H9 (cell line): Measurements from ENCODE around the gene GADD45A. TPM values are rescaled to one million over a fixed set of nuclear protein-coding genes. Genes with fewer than 3 reads are reported as not detected.

Experiments used
- DNase-seq: peaks from one replicate; pipeline ENCODE4 v3.0.0-alpha.2; 2017
- H2AFZ ChIP-seq: one replicate; pipeline ENCODE4 v1.6.1; 2013; ENCODE audit warnings: mild to moderate bottlenecking, low read length, control low read depth, moderate library complexity
- H2AK5ac ChIP-seq: 2 replicates; pipeline ENCODE4 v1.6.1; 2013; ENCODE audit warnings: low read length, control low read depth, mixed read lengths; ENCODE audit not compliant: insufficient read length
- H2BK120ac ChIP-seq: one replicate; pipeline ENCODE4 v1.6.1; 2013; ENCODE audit warnings: low read depth, mild to moderate bottlenecking, low read length, control low read depth, inconsistent platforms; ENCODE audit not compliant: poor library complexity, severe bottlenecking
- H2BK12ac ChIP-seq: 2 replicates; pipeline ENCODE4 v1.6.1; 2013; ENCODE audit warnings: low read length, control low read depth, mixed read lengths, low read depth; ENCODE audit not compliant: insufficient read length
- H2BK15ac ChIP-seq: 2 replicates; pipeline ENCODE4 v1.6.1; 2013; ENCODE audit warnings: low read depth, low read length, control low read depth
- H2BK20ac ChIP-seq: one replicate; pipeline ENCODE4 v1.6.1; 2013; ENCODE audit warnings: low read depth, mild to moderate bottlenecking, low read length, control low read depth, inconsistent platforms; ENCODE audit not compliant: poor library complexity, severe bottlenecking
- H2BK5ac ChIP-seq: 2 replicates; pipeline ENCODE4 v1.6.1; 2013; ENCODE audit warnings: low read length, control low read depth, mixed read lengths; ENCODE audit not compliant: insufficient read length
- H3K14ac ChIP-seq: 2 replicates; pipeline ENCODE4 v1.6.1; 2013; ENCODE audit warnings: low read length, control low read depth; ENCODE audit not compliant: insufficient read depth
- H3K18ac ChIP-seq: 2 replicates; pipeline ENCODE4 v1.6.1; 2013; ENCODE audit warnings: low read depth, mild to moderate bottlenecking, mixed read lengths, low read length, control low read depth; ENCODE audit not compliant: insufficient read length
- H3K23ac ChIP-seq: 2 replicates; pipeline ENCODE4 v1.6.1; 2013; ENCODE audit warnings: low read length, control low read depth, mixed read lengths, low read depth; ENCODE audit not compliant: insufficient read length
- H3K23me2 ChIP-seq: 2 replicates; pipeline ENCODE4 v1.6.1; 2013; ENCODE audit warnings: low read depth, mild to moderate bottlenecking, mixed read lengths, low read length, control low read depth; ENCODE audit not compliant: insufficient read length, poor library complexity, severe bottlenecking
- H3K27ac ChIP-seq: 2 replicates; pipeline ENCODE4 v1.5.1; 2013; ENCODE audit warnings: low read length, control low read depth, mixed read lengths, low read depth; ENCODE audit not compliant: insufficient read length
- H3K27me3 ChIP-seq: 2 replicates; pipeline ENCODE4 v1.6.1; 2013; ENCODE audit warnings: low read length, control low read depth, inconsistent platforms; ENCODE audit not compliant: insufficient read depth
- H3K4ac ChIP-seq: 2 replicates; pipeline ENCODE4 v1.6.1; 2013; ENCODE audit warnings: low read depth, mild to moderate bottlenecking, control low read depth, inconsistent platforms, low read length, moderate library complexity
- H3K4me1 ChIP-seq: 2 replicates; pipeline ENCODE4 v1.6.1; 2013; ENCODE audit warnings: low read length, control low read depth, inconsistent platforms; ENCODE audit not compliant: insufficient read depth
- H3K4me2 ChIP-seq: 2 replicates; pipeline ENCODE4 v1.6.1; 2013; ENCODE audit warnings: low read length, control low read depth, mixed read lengths; ENCODE audit not compliant: insufficient read length, insufficient read depth
- H3K56ac ChIP-seq: 2 replicates; pipeline ENCODE4 v1.6.1; 2013; ENCODE audit warnings: low read depth, mild to moderate bottlenecking, mixed read lengths, low read length, control low read depth; ENCODE audit not compliant: insufficient read length
- H3K79me1 ChIP-seq: 2 replicates; pipeline ENCODE4 v1.6.1; 2013; ENCODE audit warnings: low read depth, mild to moderate bottlenecking, moderate library complexity, low read length, control low read depth, inconsistent platforms; ENCODE audit not compliant: insufficient read depth, poor library complexity, severe bottlenecking
- H3K79me2 ChIP-seq: 2 replicates; pipeline ENCODE4 v1.6.1; 2013; ENCODE audit warnings: low read length, control low read depth, inconsistent platforms; ENCODE audit not compliant: insufficient read depth
- H3K9ac ChIP-seq: 2 replicates; pipeline ENCODE4 v1.6.1; 2013; ENCODE audit warnings: low read length, control low read depth, mixed read lengths; ENCODE audit not compliant: insufficient read length; ENCODE audit errors: extremely low read depth
- H3K9me3 ChIP-seq: one replicate; pipeline ENCODE4 v1.6.1; 2013; ENCODE audit warnings: low read depth, low read length, inconsistent platforms; ENCODE audit not compliant: control insufficient read depth
- H3T11ph ChIP-seq: one replicate; pipeline ENCODE4 v1.6.1; 2013; ENCODE audit warnings: mild to moderate bottlenecking, low read length, control low read depth, inconsistent platforms
- H4K20me1 ChIP-seq: one replicate; pipeline ENCODE4 v1.6.1; 2013; ENCODE audit not compliant: control insufficient read depth, insufficient read length, insufficient read depth
- H4K5ac ChIP-seq: 2 replicates; pipeline ENCODE4 v1.6.1; 2013; ENCODE audit warnings: low read depth, mild to moderate bottlenecking, mixed read lengths, low read length, control low read depth; ENCODE audit not compliant: insufficient read length
- H4K8ac ChIP-seq: replicated peaks from 2 replicates; pipeline ENCODE4 v1.6.1; 2013; ENCODE audit warnings: low read length, control low read depth, mixed read lengths, low read depth; ENCODE audit not compliant: insufficient read length
- H4K91ac ChIP-seq: 2 replicates; pipeline ENCODE4 v1.6.1; 2013; ENCODE audit warnings: low read depth, mild to moderate bottlenecking, moderate library complexity, mixed read lengths, low read length, control low read depth; ENCODE audit not compliant: insufficient read length
- H3K27ac Mint-ChIP-seq, 3 experiments: 2 replicates in 2 of 3; 3 replicates in 1 of 3; pipeline ENCODE4 v1.8.0; 2020 to 2021; ENCODE audit warnings: mixed read lengths in 3 of 3, mild to moderate bottlenecking in 1 of 3, moderate library complexity in 1 of 3
- H3K27me3 Mint-ChIP-seq: 2 replicates; pipeline ENCODE4 v1.8.0; 2021; ENCODE audit warnings: low read depth, mild to moderate bottlenecking, moderate library complexity, mixed read lengths
- H3K36me3 Mint-ChIP-seq, 3 experiments: 2 replicates in 2 of 3; 3 replicates in 1 of 3; pipeline ENCODE4 v1.8.0; 2020 to 2021; ENCODE audit warnings: low read depth in 3 of 3, mixed read lengths in 3 of 3; ENCODE audit not compliant: insufficient read depth in 1 of 3
- H3K4me1 Mint-ChIP-seq, 2 experiments: 2 replicates each; pipeline ENCODE4 v1.8.0; 2020; ENCODE audit warnings: mixed read lengths in 2 of 2
- H3K4me3 Mint-ChIP-seq, 2 experiments: 2 replicates in 1 of 2; 3 replicates in 1 of 2; pipeline ENCODE4 v1.8.0; 2020 to 2021; ENCODE audit warnings: mild to moderate bottlenecking in 2 of 2, mixed read lengths in 2 of 2, moderate library complexity in 1 of 2
- H3K9me3 Mint-ChIP-seq, 2 experiments: 2 replicates in 1 of 2; 3 replicates in 1 of 2; pipeline ENCODE4 v1.8.0; 2020; ENCODE audit warnings: mild to moderate bottlenecking in 2 of 2, mixed read lengths in 2 of 2, moderate library complexity in 1 of 2
- WGBS: extraction: QIAGEN DNeasy Blood & Tissue Kit; methylation state at CpG from one replicate; pipeline ENCODE4 v1.1.7; 2013; ENCODE audit warnings: missing lambda C conversion rate, low lambda C conversion rate, mixed read lengths; ENCODE audit not compliant: insufficient read length; ENCODE audit errors: extremely low coverage; 5-methylcytosine and 5-hydroxymethylcytosine counted together
- total RNA-seq: library from RNA; stranded (reverse); gene quantifications from 2 replicates; pipeline ENCODE4 v1.2.1, GENCODE V29; 2021
- TF ChIP-seq, protein P1 (sequence below): fragments of 200-600 bp; sonication (generic); conservative IDR thresholded peaks from 3 replicates; pipeline ENCODE4 v1.8.0; 2021; ENCODE audit warnings: antibody characterized with exemption, mild to moderate bottlenecking

The GADD45A gene
- total RNA-seq, 1 experiment from 2014 or later, result 22.8 TPM

DNA sequence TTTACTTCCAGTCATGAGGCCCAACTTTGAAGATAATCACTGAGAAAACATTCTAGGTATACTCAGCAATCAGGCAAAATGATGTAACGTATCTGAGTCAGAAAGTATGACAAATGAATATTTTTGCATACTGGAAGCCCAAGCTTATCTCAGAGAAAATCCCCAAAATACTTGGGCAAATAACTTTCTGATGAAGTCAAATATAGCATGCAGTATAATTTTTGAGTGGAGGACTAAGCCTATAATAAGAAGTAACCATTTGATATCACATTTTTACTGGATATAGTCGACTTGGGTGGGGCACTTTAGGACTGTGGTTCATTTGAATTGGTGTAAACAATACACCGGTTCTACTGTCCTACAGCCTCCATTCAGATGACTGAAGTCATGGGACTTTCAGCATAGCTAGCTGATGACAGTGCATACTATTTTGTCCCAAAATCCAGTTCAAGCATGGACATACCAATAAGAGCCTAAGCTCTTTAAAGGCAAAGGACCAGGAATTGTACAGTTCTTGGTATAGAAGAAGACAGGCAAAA, 2.3 kb upstream of the GADD45A start:
- Histone ChIP-seq H2BK5ac (no peak overlapping the region), H3K18ac (no peak overlapping the region), H2BK120ac (no peak overlapping the region), H4K91ac (no peak overlapping the region), H2BK15ac (no peak overlapping the region), H2AFZ (no peak overlapping the region), H2BK20ac (no peak overlapping the region), H3K56ac (no peak overlapping the region), H2BK12ac (no peak overlapping the region), H2AK5ac (no peak overlapping the region), H3K9me3 (no peaks in the 10 kb centered on the region), H3K27ac (no peak overlapping the region), H3K23ac (no peak overlapping the region), H3K4me2 (no peak overlapping the region), H3K79me2 (no peaks in the 10 kb centered on the region), H3K14ac (no peak overlapping the region), H3K4me1 (peaks cover 6% of the 10 kb centered on the region; the same call in 1 of the 2 replicates), H4K5ac (no peak overlapping the region), H3K23me2 (peaks cover 5% of the 10 kb centered on the region), H3K4ac (no peak overlapping the region), H3K79me1 (no peaks in the 10 kb centered on the region), H3K27me3 (no peaks in the 10 kb centered on the region), H3K9ac (no peak overlapping the region), H4K20me1 (no peaks in the 10 kb centered on the region), H4K8ac (no peak overlapping the region), H3T11ph (no peak overlapping the region)
- H3K9me3 Mint-ChIP-seq, result no peaks in the 10 kb centered on the region; a peak in 1 of 5 replicates
- H3K4me3 Mint-ChIP-seq, result no peak overlapping the region
- peaks cover 3% of the 10 kb centered on the region; the same call in 1 of the 2 replicates for H3K27me3 Mint-ChIP-seq
- H3K27ac Mint-ChIP-seq, result no peak overlapping the region
- no peak for DNase-seq
- TF ChIP-seq, protein P1, sequence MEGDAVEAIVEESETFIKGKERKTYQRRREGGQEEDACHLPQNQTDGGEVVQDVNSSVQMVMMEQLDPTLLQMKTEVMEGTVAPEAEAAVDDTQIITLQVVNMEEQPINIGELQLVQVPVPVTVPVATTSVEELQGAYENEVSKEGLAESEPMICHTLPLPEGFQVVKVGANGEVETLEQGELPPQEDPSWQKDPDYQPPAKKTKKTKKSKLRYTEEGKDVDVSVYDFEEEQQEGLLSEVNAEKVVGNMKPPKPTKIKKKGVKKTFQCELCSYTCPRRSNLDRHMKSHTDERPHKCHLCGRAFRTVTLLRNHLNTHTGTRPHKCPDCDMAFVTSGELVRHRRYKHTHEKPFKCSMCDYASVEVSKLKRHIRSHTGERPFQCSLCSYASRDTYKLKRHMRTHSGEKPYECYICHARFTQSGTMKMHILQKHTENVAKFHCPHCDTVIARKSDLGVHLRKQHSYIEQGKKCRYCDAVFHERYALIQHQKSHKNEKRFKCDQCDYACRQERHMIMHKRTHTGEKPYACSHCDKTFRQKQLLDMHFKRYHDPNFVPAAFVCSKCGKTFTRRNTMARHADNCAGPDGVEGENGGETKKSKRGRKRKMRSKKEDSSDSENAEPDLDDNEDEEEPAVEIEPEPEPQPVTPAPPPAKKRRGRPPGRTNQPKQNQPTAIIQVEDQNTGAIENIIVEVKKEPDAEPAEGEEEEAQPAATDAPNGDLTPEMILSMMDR, result no peak
- no CpG with 5 or more reads among the region's 3 CpGs for WGBS
- H3K4me1 Mint-ChIP-seq, result peaks cover 19% of the 10 kb centered on the region in 2 experiments
- H3K36me3 Mint-ChIP-seq, result peaks cover 2 to 10% (median 3%) of the 10 kb centered on the region in 3 experiments
